H7 (cell line): ENCODE measurements around the gene HOGA1. TPM values are rescaled to one million over a fixed set of nuclear protein-coding genes. Genes with fewer than 3 reads are reported as not detected.
"Not testable (repeated sequence)": the region's sequence is repeated elsewhere in the genome, so short reads cannot be mapped to it uniquely, and the experiment has no call there.

Source experiments
- DNase-seq: peaks from one replicate; pipeline ENCODE4 v3.0.0; 2012
- H3K27me3 ChIP-seq: 2 replicates; pipeline ENCODE4 v1.6.0; 2011; ENCODE audit warnings: mild to moderate bottlenecking, low read length; ENCODE audit not compliant: control insufficient read depth, insufficient read depth
- H3K36me3 ChIP-seq: replicated peaks from 2 replicates; pipeline ENCODE4 v1.5.1; 2011; ENCODE audit warnings: low read length; ENCODE audit not compliant: control insufficient read depth, insufficient read depth
- H3K4me3 ChIP-seq: 2 replicates; pipeline ENCODE4 v1.5.1; 2011; ENCODE audit warnings: low read depth, mild to moderate bottlenecking, control low read depth, low read length, moderate library complexity; ENCODE audit not compliant: insufficient read depth
- total RNA-seq: library from RNA; depleted of rRNA; stranded (reverse); fragments of >200 nt; shearing (Covaris generic); gene quantifications from 2 replicates; pipeline ENCODE4 v1.2.3, GENCODE V29; 2014

The HOGA1 gene
- total RNA-seq, 1 experiment from 2014 or later: not detected

DNA sequence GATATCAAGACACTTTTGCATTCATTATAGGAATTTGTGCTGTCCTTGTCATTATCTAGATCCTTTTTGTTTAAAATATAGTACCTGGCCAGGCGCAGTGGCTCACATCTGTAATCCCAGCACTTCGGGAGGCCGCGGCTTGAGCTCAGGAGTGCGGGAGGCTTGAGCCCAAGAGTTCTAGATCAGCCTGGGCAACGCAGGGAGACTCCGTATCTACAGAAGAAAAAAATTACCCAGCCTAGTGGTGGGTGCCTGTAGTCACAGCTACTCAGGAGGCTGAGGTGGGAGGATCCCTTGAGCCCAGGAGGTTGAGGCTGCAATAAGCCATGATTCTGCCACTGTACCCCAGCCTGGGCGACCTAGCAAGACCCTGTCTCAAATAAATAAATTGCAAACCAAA, 49.7 kb downstream of the HOGA1 start:
- peak overlapping the region; percentile 83 for H3K4me3 ChIP-seq
- no peak for DNase-seq
- no peaks in the 10 kb centered on the region for H3K36me3 ChIP-seq
- no peaks in the 10 kb centered on the region for H3K27me3 ChIP-seq

DNA sequence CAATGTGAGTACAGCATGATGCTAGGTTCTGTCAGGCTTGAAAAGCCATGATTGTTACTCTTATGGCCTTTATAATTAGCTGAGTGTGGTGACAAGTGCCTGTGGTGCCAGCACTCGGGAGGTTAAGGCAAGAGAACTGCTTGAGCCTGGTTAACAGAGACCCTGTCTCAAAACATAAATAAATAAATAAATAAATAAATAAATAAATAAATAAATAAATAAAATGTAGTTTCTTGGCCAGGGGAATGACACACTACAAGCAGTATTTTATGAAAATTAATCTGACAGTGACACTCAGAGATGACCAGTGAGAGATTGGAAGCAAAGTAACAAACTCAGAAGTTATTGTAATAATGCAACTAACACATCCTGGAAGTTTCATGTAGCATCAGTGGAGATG, 51.4 kb downstream of the HOGA1 start:
- no peaks in the 10 kb centered on the region for H3K36me3 ChIP-seq
- DNase-seq: no peak
- H3K27me3 ChIP-seq: no peaks in the 10 kb centered on the region
- H3K4me3 ChIP-seq: no peak overlapping the region

DNA sequence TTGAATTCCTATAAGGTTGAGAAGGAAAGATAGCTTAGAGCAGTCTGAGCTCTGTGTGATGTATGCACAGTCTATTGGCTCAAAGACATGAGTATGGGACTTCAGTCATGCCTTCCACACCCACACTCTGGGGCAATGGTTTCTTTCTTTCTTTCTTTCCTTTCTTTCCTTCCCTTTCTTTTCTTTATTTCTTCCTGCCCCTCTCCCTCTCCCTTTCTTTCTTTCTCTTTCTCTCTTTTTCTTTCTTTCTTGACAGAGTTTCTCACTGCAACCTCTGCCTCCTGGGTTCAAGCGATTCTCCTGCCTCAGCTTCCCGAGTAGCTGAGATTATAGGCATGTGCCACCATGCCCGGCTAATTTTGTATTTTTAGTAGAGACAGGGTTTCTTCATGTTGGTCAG, 54.9 kb downstream of the HOGA1 start:
- H3K36me3 ChIP-seq, H3K4me3 ChIP-seq, DNase-seq, H3K27me3 ChIP-seq: not testable (repeated sequence)

DNA sequence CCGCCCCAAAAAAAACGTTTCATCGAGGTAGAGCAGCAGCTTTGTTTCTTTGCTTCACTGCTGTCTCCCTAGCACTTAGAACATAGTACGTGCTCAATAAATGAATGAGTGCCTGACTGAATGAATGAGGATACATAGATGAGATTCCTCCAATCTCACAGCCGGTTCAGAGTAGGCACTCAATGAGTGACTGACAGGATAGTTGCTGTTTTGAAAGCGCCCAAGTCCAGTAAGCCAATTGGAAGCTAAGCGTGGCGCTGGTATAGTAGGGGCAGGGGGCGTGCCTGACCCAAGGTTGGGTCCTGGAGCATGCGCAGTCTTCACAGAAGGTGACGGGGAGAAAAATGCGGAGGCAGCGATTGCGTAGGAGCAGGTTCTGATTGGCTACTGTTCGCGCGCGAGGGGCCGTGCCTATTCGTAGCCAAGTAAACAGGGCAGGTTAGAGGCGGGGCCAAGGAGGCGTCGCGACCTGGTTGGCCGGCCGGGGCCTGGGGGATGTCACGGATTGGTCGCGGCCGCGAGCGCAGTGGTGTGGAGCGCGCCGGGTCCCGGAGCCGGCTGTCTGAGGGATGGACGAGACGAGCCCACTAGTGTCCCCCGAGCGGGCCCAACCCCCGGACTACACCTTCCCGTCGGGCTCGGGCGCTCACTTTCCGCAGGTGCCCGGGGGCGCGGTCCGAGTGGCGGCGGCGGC, 56.1 kb downstream of the HOGA1 start, which contains the start of gene PI4K2A:
Gene PI4K2A (plus strand): TSS at position 498 of the 694 bp plus-strand sequence. CDS start 72 bp downstream, at position 570.
- Histone ChIP-seq H3K27me3 (no peaks in the 10 kb centered on the region), H3K4me3 (peak within 1 kb of the TSS; percentile 70), H3K36me3 (peaks cover 7% of the 10 kb centered on the region)
- peak; percentile 98 for DNase-seq

DNA sequence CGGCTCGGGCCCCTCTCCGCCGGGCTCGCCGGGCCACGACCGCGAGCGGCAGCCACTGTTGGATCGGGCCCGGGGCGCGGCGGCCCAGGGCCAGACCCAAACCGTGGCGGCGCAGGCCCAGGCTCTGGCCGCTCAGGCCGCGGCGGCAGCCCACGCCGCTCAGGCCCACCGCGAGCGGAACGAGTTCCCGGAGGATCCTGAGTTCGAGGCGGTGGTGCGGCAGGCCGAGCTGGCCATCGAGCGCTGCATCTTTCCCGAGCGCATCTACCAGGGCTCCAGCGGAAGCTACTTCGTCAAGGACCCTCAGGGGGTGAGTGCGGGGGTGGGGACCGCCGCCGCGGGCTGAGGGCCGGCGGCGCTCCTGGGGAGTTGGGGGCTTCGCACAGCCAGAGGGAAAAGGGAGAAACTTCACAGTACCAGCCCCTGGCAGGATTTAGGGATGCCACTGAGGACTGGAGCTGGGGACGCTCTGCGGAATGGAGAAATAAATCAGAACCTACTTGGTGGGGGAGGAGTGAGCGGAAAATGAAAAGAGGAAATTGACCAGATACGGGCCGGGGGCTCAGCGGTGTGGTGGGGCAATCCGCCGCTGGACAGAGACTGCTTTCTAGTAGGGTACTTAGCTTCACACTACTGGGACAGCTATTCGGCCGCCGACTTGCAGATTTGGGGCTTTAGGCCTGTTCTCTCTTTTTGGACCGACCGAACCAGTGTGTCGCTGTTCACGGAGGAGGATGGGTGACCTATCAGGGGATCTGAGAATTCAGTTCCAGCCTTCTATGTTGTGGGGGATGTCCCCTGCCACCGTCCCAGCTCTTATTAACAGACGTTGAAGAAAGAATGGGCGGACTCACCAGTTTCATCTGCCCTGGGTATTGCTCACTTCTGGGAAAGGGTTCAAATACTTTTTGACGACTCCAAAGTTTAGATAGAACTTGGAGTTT, 57.0 kb downstream of the HOGA1 start:
- Histone ChIP-seq H3K36me3 (peaks cover 7% of the 10 kb centered on the region), H3K4me3 (peak overlapping the region; percentile 70), H3K27me3 (no peaks in the 10 kb centered on the region)
- peak; percentile 83 for DNase-seq

DNA sequence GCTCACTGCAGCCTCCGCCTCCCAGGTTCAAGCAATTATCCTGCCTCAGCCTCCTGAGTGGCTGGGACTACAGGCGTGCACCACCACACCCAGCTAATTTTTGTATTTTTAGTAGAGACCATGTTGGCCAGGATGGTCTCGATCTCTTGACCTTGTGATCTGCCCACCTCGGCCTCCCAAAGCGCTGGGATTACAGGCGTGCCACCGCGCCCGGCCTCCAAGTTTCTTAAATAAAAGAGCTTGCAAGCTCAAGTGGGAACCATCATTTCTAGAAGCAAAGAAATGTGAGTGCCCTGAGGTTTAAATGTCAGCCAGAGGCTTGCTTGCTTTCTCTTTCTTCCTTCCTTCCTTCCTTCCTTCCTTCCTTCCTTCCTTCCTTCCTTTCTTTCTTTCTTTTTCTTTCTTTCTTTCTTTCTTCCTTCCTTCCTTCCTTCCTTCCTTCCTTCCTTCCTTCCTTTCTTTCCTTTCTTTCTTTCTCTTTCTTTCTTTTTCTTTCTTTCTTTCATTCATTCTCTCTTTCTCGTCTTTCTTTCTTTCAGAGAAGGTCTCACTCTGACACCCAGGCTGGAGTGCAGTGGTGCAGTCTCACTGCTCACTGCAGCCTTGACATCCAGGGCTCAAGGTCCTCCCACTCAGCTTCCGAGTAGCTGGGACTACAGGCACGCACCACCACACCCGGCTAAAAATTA, 58.4 kb downstream of the HOGA1 start:
- not testable (repeated sequence) for H3K4me3 ChIP-seq, DNase-seq, H3K27me3 ChIP-seq, H3K36me3 ChIP-seq

DNA sequence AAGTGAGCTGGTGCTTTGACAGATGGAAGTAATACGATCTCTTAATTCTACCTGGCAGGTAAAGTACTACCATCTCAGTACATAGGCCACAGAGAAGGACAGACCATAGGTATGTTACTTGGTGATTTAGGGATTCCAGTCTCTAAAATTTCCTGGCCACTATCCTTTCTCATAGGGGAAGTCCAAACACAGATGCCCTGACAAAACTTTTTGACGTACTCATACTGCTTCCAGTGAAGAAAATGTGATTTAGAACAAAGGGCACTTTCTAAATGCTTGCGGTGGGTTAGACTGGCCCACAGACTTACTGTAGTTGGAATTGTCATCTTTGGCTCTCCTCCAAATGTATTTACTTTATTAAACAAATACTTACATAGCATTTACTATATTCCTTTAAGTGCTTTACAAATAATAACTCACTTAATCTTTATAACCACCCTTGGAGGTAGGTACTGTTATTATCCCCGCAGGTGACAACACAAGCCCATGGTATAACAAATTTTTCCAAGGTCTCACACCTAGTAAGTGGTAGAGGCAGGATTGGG, 59.3 kb downstream of the HOGA1 start:
- DNase-seq: no peak
- H3K4me3 ChIP-seq: no peak overlapping the region
- peaks cover 7% of the 10 kb centered on the region for H3K36me3 ChIP-seq
- no peaks in the 10 kb centered on the region for H3K27me3 ChIP-seq

DNA sequence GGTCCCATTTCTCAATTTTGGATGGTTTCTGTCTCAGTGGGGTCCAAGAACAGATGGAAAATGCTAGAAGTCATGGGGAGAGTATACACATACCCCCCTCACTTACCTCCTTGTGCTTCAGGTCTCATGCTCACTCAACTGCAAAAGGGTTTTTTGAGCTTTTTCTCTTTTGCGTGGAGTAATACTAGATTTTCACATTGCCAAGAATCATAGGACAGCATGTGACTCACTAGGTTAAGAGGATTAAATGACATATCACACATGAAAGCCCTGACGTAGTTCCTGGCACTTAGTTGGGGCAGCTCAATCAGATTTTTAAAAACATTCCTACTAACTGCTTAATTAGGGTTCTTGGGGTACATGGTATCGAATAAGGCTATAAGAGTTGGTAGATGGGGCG, 60.7 kb downstream of the HOGA1 start:
- Histone ChIP-seq H3K36me3 (peaks cover 7% of the 10 kb centered on the region), H3K27me3 (no peaks in the 10 kb centered on the region), H3K4me3 (no peak overlapping the region)
- DNase-seq: no peak

DNA sequence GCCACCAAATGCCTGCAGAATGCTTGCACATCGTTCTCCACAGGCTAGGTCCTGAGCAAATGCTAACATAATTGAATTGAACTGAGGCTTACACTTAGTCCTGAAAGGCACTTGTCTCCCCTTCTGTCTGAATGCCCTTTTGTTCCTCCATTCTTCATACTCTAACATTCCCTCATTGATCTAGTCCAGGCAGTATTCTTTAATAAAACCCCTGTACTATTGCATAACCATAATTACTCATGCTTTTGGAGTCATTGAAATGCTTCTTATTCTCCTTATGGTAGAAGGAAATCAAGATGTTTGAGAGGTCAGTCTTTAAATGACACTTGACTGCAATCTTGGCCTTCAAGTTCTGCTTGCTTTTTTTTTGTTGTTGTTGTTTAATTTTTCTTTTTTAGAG, 63.4 kb downstream of the HOGA1 start:
- H3K36me3 ChIP-seq: peaks cover 20% of the 10 kb centered on the region
- no peak overlapping the region for H3K4me3 ChIP-seq
- no peak for DNase-seq
- no peaks in the 10 kb centered on the region for H3K27me3 ChIP-seq

DNA sequence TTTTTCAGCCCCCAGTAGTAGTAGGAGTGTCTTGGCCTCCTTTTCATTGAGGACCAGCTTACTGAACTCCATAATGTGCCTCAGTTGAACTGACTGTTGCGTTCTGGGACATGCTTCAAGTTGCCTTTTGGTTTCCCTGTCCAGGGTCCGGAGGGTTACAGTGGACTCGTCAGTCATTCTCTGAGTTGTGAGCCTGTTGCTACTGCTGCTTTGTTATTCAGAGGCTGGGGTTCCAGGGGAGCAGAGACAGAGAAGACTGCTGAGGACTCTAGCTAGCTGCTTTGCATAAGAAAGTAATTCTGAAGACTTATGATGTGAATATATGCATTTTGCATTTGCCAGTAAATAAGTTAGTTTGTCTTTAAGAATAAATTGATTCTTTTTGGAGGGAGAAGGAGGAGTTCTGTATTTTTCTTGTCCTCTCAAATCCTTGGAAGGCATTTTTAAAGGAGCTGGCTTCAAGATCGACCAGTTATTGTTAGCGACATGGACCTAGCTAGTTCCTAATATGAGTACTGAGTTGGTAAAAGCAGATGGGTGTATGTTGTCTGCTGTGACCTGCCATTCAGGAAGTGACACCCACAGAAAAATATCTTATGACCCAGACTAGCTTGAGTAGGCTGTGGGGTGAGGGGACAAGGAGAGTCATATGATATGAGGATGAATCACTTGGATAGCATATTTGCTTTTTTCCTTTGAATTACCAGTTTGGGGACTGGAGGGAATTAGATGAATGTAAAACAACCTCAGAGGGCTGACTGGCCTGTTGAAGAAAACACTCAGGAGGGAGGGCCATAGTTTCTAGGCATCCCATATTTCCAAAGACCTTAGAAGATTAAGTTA, 64.6 kb downstream of the HOGA1 start:
- H3K4me3 ChIP-seq: no peak overlapping the region
- DNase-seq: peak; percentile 60
- H3K27me3 ChIP-seq: no peaks in the 10 kb centered on the region
- H3K36me3 ChIP-seq: peaks cover 22% of the 10 kb centered on the region

DNA sequence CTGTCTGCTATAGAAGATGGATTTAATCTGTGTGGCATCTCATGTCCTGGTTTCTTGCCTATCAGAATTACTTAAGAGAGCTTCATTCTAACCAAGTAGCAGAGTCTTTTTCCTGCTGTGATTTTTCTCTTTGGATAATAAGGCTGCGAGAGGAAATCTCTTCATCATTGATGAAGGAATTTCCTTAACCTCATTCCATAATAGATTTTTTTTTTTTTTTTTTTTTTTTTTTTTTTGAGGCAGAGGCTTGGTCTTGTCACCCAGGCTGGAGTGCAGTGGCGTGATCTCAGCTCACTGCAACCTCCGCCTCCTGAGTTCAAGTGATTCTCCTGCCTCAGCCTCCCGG, 65.2 kb downstream of the HOGA1 start:
- DNase-seq, H3K27me3 ChIP-seq, H3K4me3 ChIP-seq: not testable (repeated sequence)
- peaks cover 22% of the 10 kb centered on the region for H3K36me3 ChIP-seq

DNA sequence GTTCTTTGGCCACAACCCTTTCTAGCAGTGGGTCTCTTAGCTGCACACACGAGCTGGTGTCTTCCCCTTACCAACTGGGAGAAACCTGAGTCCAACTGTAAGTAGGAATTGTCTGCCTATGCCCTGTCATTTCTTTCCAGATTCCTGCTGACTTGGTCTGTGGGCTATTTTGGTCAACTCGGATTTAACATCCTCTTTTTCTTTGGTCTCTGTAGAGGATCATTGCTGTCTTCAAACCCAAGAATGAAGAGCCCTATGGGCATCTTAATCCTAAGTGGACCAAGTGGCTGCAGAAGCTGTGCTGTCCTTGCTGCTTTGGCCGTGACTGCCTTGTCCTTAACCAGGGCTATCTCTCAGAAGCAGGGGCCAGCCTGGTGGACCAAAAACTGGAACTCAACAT, 66.5 kb downstream of the HOGA1 start:
- DNase-seq: no peak

DNA sequence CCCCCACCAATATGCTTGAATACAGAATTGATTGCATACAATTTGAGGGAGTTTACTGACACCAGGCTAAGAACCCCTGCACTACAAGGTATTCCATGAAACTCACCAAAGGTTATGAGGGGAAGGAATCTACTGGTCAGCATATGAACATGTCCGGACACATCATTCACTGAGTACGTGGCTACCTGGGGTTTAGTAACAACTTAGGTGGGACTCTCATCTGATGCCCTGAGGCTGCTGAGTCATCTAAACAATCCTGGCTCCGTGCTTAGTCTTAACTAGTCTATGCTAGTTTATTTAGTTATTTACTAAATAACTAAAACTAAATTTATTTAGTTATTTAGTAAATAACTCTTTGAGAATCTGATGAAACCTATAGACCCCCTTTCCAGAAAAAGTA, 67.6 kb downstream of the HOGA1 start:
- Histone ChIP-seq H3K36me3 (peaks cover 20% of the 10 kb centered on the region), H3K27me3 (no peaks in the 10 kb centered on the region), H3K4me3 (no peak overlapping the region)
- no peak for DNase-seq

More for the DNA sequence above, 66.5 kb downstream of the HOGA1 start:
- Histone ChIP-seq H3K27me3 (no peaks in the 10 kb centered on the region), H3K36me3 (peaks cover 15% of the 10 kb centered on the region), H3K4me3 (no peak overlapping the region)

DNA sequence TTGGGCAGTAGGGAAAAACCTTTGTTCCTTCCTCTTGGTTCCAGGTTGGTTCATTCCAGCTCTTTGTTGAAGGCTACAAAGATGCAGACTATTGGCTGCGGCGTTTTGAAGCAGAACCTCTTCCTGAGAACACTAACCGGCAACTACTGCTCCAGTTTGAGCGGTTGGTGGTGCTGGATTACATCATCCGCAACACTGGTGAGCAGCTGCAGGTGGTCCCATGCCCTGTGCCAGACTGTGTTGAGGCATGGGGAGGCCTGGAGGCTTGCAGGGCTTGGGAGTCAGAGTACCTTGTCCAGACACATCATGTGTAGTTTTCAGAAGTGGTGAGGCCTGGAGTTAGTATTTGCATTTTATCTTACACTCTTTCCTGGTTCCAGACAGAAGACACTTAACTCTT, 72.6 kb downstream of the HOGA1 start:
- Histone ChIP-seq H3K27me3 (no peaks in the 10 kb centered on the region), H3K4me3 (no peak overlapping the region), H3K36me3 (peaks cover 11% of the 10 kb centered on the region)
- no peak for DNase-seq
